ENCODE measurements around the gene CFAP77. TPM values are rescaled to one million over a fixed set of nuclear protein-coding genes. Genes with fewer than 3 reads are reported as not detected.

Gene CFAP77
- total RNA-seq, 1 donor: under 0.01 TPM

- no peak for DNase-seq (ENCODE audit: low read depth)
- H3K4me3 ChIP-seq (ENCODE audit: low read depth, low read length): no peak overlapping the region
- TF ChIP-seq, protein P1, sequence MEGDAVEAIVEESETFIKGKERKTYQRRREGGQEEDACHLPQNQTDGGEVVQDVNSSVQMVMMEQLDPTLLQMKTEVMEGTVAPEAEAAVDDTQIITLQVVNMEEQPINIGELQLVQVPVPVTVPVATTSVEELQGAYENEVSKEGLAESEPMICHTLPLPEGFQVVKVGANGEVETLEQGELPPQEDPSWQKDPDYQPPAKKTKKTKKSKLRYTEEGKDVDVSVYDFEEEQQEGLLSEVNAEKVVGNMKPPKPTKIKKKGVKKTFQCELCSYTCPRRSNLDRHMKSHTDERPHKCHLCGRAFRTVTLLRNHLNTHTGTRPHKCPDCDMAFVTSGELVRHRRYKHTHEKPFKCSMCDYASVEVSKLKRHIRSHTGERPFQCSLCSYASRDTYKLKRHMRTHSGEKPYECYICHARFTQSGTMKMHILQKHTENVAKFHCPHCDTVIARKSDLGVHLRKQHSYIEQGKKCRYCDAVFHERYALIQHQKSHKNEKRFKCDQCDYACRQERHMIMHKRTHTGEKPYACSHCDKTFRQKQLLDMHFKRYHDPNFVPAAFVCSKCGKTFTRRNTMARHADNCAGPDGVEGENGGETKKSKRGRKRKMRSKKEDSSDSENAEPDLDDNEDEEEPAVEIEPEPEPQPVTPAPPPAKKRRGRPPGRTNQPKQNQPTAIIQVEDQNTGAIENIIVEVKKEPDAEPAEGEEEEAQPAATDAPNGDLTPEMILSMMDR (IDR thresholded peaks at IDR 0.05; ENCODE audit: insufficient read depth, low read depth, low read length): no peak
These were observed 192.2 kb downstream of the CFAP77 start for GRCh38 chr9:132602207-132602606.

DNA sequence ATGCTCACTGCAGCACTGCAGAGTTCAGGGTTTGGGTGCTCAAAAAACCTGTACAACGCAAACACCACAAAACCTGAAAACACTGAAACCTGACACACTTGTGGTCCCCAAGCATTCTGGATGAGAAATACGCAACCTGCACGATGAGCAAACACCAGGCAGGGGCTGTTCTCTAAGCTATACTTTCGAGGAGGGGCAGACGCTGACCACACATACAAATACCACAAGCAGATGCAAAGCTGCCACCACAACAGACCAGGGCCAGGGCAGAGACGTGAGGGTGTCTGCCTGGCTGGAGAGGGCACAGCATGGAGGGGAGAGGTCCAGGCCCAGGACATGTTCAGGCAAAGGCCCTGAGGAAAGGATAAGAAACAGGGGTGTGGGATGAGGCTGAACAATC lies 195.4 kb downstream of the CFAP77 start:
- DNase-seq (ENCODE audit: low read depth): no peak
- TF ChIP-seq, protein P1 (IDR thresholded peaks at IDR 0.05; ENCODE audit: insufficient read depth, low read depth, low read length): no peak
- no peak overlapping the region for H3K4me3 ChIP-seq (ENCODE audit: low read depth, low read length)

- TF ChIP-seq, protein P1 (IDR thresholded peaks at IDR 0.05; ENCODE audit: insufficient read depth, low read depth, low read length): no peak
- no peak overlapping the region for H3K4me3 ChIP-seq (ENCODE audit: low read depth, low read length)
- no peak for DNase-seq (ENCODE audit: low read depth)
These were observed 196.1 kb downstream of the CFAP77 start for GRCh38 chr9:132606066-132606465.

DNA sequence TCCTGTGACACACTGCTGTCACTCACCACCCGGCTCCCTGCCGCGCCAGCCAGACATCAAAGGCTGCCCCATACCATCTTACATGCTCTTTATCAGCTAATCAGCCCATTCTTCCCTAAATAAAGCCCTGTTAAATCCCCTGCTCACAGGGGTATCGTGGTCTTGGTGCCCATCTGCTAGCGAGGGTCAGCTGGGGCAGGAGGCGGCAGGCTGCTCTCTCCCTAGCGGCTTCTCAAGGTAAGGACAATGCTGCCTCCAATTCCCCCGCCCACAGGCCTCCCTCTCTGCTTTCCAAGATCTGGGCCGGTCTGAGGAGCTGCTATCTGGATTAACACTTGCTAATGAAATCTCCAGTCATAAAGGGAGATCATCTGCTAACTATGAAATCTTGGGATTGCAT lies 199.2 kb downstream of the CFAP77 start:
- no peak for DNase-seq (ENCODE audit: low read depth)
- H3K4me3 ChIP-seq (ENCODE audit: low read depth, low read length): no peak overlapping the region
- TF ChIP-seq, protein P1 (IDR thresholded peaks at IDR 0.05; ENCODE audit: insufficient read depth, low read depth, low read length): no peak

DNA sequence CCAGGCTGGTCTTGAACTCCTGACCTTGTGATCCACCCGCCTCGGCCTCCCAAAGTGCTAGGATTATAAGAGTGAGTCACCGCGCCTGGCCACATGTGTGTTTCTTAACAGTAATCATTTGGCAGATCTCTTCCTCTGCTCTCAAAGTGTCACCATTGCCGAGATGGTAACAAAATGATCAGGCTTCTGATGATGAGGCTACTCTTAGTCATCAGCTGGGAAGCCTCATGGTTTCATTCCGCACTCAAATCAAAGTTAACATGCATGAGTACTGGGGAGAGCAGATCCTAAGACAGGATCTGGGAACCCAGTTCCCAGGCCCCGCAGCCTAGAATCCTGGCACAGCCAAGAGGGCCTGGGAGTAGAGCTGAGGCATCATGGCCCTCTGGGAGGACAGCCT lies 199.8 kb downstream of the CFAP77 start:
- DNase-seq (ENCODE audit: low read depth): peak; percentile 91
- H3K4me3 ChIP-seq (ENCODE audit: low read depth, low read length): no peak overlapping the region
- TF ChIP-seq, protein P1 (IDR thresholded peaks at IDR 0.05; ENCODE audit: insufficient read depth, low read depth, low read length): no peak

GRCh38 chr9:132610661-132611060 lies 200.7 kb downstream of the CFAP77 start:
- no peak for DNase-seq (ENCODE audit: low read depth)
- TF ChIP-seq, protein P1 (IDR thresholded peaks at IDR 0.05; ENCODE audit: insufficient read depth, low read depth, low read length): no peak
- no peak overlapping the region for H3K4me3 ChIP-seq (ENCODE audit: low read depth, low read length)

DNA sequence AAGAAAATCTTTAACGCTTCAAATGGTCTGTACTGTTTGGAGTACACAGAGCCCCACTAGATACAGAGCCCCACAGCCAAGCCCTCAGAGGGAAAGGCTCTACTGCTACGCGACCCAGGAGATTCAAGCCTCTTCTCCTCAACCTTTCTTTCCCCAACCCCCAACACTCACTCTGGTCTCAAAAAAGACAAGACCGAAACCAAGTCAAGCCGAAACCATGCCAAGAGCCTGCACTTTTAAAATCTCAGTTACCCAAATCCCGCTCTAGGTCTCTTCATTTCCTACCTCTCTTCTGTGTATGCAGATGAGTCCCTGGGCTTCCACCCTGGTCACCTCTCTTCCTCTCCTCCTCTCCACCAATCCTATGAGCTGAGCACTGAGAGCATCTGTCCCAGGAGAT lies 204.3 kb downstream of the CFAP77 start:
- no peak overlapping the region for H3K4me3 ChIP-seq (ENCODE audit: low read depth, low read length)
- no peak for DNase-seq (ENCODE audit: low read depth)
- TF ChIP-seq, protein P1 (IDR thresholded peaks at IDR 0.05; ENCODE audit: insufficient read depth, low read depth, low read length): no peak

Measured in fibroblast of villous mesenchyme (primary cell).